GM18867 (cell line): ENCODE data around the gene USP24.

ENCODE experiments used
- ATAC-seq: cut with Tn5 transposase; IDR thresholded peaks from one replicate; pipeline ENCODE4 v1.9.1; 2021; ENCODE audit warnings: mild to moderate bottlenecking, moderate library complexity; ENCODE audit not compliant: unreplicated experiment

Gene USP24

GRCh38 chr1:55057270-55057955 is 157.8 kb downstream of the USP24 start:
- ATAC-seq, result no peak

- ATAC-seq, result no peak
Measured at GRCh38 chr1:55056632-55056992, 158.6 kb downstream of the USP24 start.

- ATAC-seq, result no peak
Measured at GRCh38 chr1:55055951-55056631, 159.1 kb downstream of the USP24 start.

GRCh38 chr1:55055084-55055882 is 159.9 kb downstream of the USP24 start:
- ATAC-seq, result no peak

GRCh38 chr1:55054396-55054795 is 160.8 kb downstream of the USP24 start:
- no peak for ATAC-seq

GRCh38 chr1:55053265-55053954 is 161.8 kb downstream of the USP24 start:
- ATAC-seq, result no peak

- ATAC-seq, result no peak
Measured at GRCh38 chr1:55052221-55053142, 162.7 kb downstream of the USP24 start.

GRCh38 chr1:55051621-55052020 is 163.5 kb downstream of the USP24 start:
- no peak for ATAC-seq

- no peak for ATAC-seq
Measured at GRCh38 chr1:55051169-55051568, 164.0 kb downstream of the USP24 start.

- no peak for ATAC-seq
Measured at GRCh38 chr1:55050283-55050682, 164.9 kb downstream of the USP24 start.

- no peak for ATAC-seq
Measured at GRCh38 chr1:55049914-55050278, 165.3 kb downstream of the USP24 start.

GRCh38 chr1:55049271-55049913 is 165.8 kb downstream of the USP24 start:
- no peak for ATAC-seq

- ATAC-seq, result no peak
Measured at GRCh38 chr1:55048453-55049270, 166.5 kb downstream of the USP24 start.

- no peak for ATAC-seq
Measured at GRCh38 chr1:55047611-55048010, 167.6 kb downstream of the USP24 start.

- ATAC-seq, result no peak
Measured at GRCh38 chr1:55046871-55047270, 168.3 kb downstream of the USP24 start.

GRCh38 chr1:55045430-55045829 is 169.7 kb downstream of the USP24 start:
- no peak for ATAC-seq

- no peak for ATAC-seq
Measured at GRCh38 chr1:55044617-55045397, 170.4 kb downstream of the USP24 start.

- no peak for ATAC-seq
Measured at GRCh38 chr1:55043726-55044125, 171.4 kb downstream of the USP24 start.
